ENCODE results near the gene ERBB2.
A peak's percentile ranks its signal among the peaks of the same experiment; 100 is the strongest.

The ERBB2 gene

GRCh38 chr17:39666231-39666600, 33.6 kb upstream of the ERBB2 start:
- no peak for DNase-seq

- no peak for DNase-seq
These were observed 33.1 kb upstream of the ERBB2 start for GRCh38 chr17:39666601-39667261.

GRCh38 chr17:39667262-39667944, 32.5 kb upstream of the ERBB2 start:
- DNase-seq: peak; percentile 73

GRCh38 chr17:39667945-39668924, 31.6 kb upstream of the ERBB2 start, which contains the start of gene PNMT:
Gene PNMT, plus strand, starts transcription at chr17:39668453. Its CDS starts 23 bp downstream, at chr17:39668476.
- DNase-seq: peak; percentile 80

- no peak for DNase-seq
These were observed 29.7 kb upstream of the ERBB2 start for GRCh38 chr17:39669897-39670735.

GRCh38 chr17:39670746-39671145, 29.1 kb upstream of the ERBB2 start:
- DNase-seq: no peak

GRCh38 chr17:39671651-39672521, 28.0 kb upstream of the ERBB2 start:
- no peak for DNase-seq

GRCh38 chr17:39672522-39673334, 27.1 kb upstream of the ERBB2 start:
- no peak for DNase-seq

GRCh38 chr17:39673335-39674081, 26.4 kb upstream of the ERBB2 start:
- no peak for DNase-seq

GRCh38 chr17:39674179-39674578, 25.7 kb upstream of the ERBB2 start:
- DNase-seq: no peak

- no peak for DNase-seq
These were observed 25.0 kb upstream of the ERBB2 start for GRCh38 chr17:39674702-39675389.

GRCh38 chr17:39675390-39676082, 24.3 kb upstream of the ERBB2 start:
- DNase-seq: no peak

GRCh38 chr17:39676198-39676819, 23.6 kb upstream of the ERBB2 start:
- DNase-seq: peak; percentile 76

GRCh38 chr17:39677072-39677471, 22.8 kb upstream of the ERBB2 start:
- no peak for DNase-seq

GRCh38 chr17:39677542-39678339, 22.1 kb upstream of the ERBB2 start:
- DNase-seq: no peak

- DNase-seq: no peak
These were observed 21.3 kb upstream of the ERBB2 start for GRCh38 chr17:39678340-39679116.
